Thoracic aorta endothelial cell (primary cell): ENCODE results near the gene DDTL. TPM values are rescaled to one million over a fixed set of nuclear protein-coding genes. Genes with fewer than 3 reads are reported as not detected.

Experiments
- total RNA-seq: library from RNA; depleted of rRNA; stranded (reverse); fragments of >200 nt; gene quantifications from 2 replicates; pipeline ENCODE4 v1.2.3, GENCODE V29; 2012

Gene DDTL
- 0.86 and 2.1 TPM in 2 replicates for total RNA-seq

DNA sequence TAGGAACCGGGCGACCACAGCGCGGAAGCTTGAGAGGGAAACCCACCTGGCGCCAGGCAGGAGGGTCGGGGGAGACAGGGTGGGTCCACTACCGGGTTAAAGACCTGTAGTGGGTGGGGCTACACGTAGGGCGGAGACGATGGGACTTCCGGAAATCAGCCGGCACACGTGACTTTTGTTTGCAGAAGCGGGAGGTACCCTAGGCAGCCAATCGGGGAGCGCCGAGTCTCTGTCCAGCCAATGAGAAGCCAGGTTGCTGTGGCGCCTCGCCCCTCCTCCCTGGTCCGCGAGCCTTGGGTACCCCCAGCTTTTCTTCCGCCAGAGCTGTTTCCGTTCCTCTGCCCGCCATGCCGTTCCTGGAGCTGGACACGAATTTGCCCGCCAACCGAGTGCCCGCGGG, at the start of gene DDTL:
TSS of gene DDTL (plus strand) at position 321 of the 400 bp plus-strand sequence. CDS start at position 348, 27 bp downstream.

DNA sequence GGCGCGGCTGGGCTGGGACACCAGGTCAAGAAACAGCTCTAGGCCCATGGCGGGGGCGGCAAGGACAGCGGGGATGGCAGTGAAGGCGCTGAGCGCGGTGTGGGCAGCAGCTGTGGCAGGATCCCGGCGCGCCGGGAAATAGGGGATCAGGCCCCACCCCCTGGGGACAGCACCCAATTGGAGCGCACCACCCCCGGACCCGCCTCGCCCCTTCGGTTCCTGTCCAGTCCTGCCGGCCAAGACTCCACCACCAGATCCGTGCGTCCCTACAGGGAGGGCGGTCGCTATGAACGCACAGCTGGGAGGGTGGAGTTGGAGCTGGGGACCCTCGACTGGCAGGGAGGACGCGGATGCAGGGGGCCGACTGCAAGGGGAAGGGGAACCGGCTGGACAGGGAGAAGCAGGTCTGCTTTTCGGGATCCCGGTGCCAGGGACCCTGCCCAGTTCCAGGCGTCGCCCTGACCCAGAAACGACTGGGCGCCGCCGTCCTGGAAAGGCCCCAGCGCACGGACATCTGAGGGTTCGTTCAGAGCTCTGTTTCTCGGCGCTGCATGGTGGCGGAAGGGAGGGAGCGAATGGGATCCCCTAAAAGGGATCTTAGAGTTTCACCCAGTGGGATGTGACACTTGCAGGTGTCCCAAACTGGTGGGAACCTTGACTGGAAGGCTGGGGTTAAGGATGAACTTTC, 5.5 kb upstream of the DDTL start, which contains the start of gene GSTT2B:
TSS of gene GSTT2B (minus strand) at position 112 of the 688 bp plus-strand sequence. CDS start at position 48, 64 bp downstream.

DNA sequence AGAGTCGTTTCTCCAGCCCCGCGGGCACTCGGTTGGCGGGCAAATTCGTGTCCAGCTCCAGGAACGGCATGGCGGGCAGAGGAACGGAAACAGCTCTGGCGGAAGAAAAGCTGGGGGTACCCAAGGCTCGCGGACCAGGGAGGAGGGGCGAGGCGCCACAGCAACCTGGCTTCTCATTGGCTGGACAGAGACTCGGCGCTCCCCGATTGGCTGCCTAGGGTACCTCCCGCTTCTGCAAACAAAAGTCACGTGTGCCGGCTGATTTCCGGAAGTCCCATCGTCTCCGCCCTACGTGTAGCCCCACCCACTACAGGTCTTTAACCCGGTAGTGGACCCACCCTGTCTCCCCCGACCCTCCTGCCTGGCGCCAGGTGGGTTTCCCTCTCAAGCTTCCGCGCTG, 7.7 kb downstream of the DDTL start, which contains the start of gene DDT:
TSS of gene DDT (minus strand) at position 97 of the 400 bp plus-strand sequence. CDS start at position 70, 27 bp downstream.

DNA sequence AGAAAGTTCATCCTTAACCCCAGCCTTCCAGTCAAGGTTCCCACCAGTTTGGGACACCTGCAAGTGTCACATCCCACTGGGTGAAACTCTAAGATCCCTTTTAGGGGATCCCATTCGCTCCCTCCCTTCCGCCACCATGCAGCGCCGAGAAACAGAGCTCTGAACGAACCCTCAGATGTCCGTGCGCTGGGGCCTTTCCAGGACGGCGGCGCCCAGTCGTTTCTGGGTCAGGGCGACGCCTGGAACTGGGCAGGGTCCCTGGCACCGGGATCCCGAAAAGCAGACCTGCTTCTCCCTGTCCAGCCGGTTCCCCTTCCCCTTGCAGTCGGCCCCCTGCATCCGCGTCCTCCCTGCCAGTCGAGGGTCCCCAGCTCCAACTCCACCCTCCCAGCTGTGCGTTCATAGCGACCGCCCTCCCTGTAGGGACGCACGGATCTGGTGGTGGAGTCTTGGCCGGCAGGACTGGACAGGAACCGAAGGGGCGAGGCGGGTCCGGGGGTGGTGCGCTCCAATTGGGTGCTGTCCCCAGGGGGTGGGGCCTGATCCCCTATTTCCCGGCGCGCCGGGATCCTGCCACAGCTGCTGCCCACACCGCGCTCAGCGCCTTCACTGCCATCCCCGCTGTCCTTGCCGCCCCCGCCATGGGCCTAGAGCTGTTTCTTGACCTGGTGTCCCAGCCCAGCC, 13.0 kb downstream of the DDTL start, which contains the start of gene GSTT2:
TSS of gene GSTT2 (plus strand) at position 578 of the 684 bp plus-strand sequence.

DNA sequence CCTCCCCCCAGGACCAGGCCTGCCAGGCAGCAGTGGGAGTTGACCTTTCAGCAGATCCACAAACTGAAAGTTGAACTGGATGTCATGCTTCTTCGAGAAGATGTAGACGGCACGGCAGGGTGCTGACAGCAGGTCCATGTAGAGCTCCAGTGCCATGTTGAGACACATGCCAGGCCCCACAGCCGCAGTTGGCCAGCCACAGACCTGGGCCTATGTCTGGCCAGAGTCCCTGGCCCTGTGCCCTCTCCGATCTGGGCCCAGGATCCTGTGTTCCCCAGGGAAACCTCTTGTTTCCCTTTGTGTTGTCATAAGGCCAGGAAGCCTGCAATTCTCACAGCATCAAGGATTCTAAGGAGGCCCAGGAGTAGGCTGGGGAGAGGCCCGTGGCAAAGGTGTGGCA, 38.5 kb downstream of the DDTL start, which contains the start of gene GSTT4:
TSS of gene GSTT4 (minus strand) at position 253 of the 400 bp plus-strand sequence. CDS start at position 156, 97 bp downstream.

Other genes starting within 250 kb of the DDTL start
- gene ZNF70, start 215.8 kb upstream of the DDTL start, total RNA-seq = 5.6 and 6.3 TPM in 2 replicates
- gene VPREB3, start 212.5 kb upstream of the DDTL start, total RNA-seq = not detected in 2 replicates
- gene C22orf15, start 203.9 kb upstream of the DDTL start, total RNA-seq = 0.13 and 0.36 TPM in 2 replicates
- 12.6 and 15.6 TPM in 2 replicates for gene CHCHD10, start 198.9 kb upstream of the DDTL start, total RNA-seq
- 4.8 and 5.3 TPM in 2 replicates for gene MMP11, start 194.0 kb upstream of the DDTL start, total RNA-seq
- gene SMARCB1, start 179.9 kb upstream of the DDTL start, total RNA-seq = 74.9 and 78.7 TPM in 2 replicates
- 0.66 and 0.93 TPM in 2 replicates for gene DERL3, start 127.9 kb upstream of the DDTL start, total RNA-seq
- gene SLC2A11, start 109.0 kb upstream of the DDTL start, total RNA-seq = 5.6 and 7.0 TPM in 2 replicates
- 129 and 229 TPM in 2 replicates for gene MIF, start 72.5 kb upstream of the DDTL start, total RNA-seq
- gene GSTT2B, start 5.7 kb upstream of the DDTL start, total RNA-seq = 7.1 and 11.4 TPM in 2 replicates
- 81.8 and 91.3 TPM in 2 replicates for gene DDT, start 7.6 kb downstream of the DDTL start, total RNA-seq
- 1.3 TPM in 1 of 2 replicates, not detected in the other for gene GSTT2, start 13.2 kb downstream of the DDTL start, total RNA-seq
- not detected in 2 replicates for gene GSTT4, start 38.6 kb downstream of the DDTL start, total RNA-seq
- 43.0 and 55.3 TPM in 2 replicates for gene CABIN1, start 44.4 kb downstream of the DDTL start, total RNA-seq
- gene SUSD2, start 214.6 kb downstream of the DDTL start, total RNA-seq = 0.13 and 0.14 TPM in 2 replicates